Keratinocyte (primary cell): Measurements from ENCODE around the gene OR2J3. TPM values are rescaled to one million over a fixed set of nuclear protein-coding genes. Genes with fewer than 3 reads are reported as not detected.

Experiments used
- DNase-seq: peaks from one replicate; pipeline ENCODE4 v3.0.0-alpha.2; 2011; ENCODE audit warnings: low read depth, missing footprints, low spot score
- FAIRE-seq: peaks from 2 replicates; lab custom pipeline; 2011; peaks lifted over from hg19 to GRCh38; lab: Jason Lieb, UNC
- H2AFZ ChIP-seq: 2 replicates; pipeline ENCODE4 v1.6.0; 2012; ENCODE audit warnings: low read length, control low read depth, inconsistent platforms; ENCODE audit not compliant: control insufficient read depth
- H3K27ac ChIP-seq: 2 replicates; pipeline ENCODE4 v1.5.1; 2011; ENCODE audit warnings: low read length; ENCODE audit not compliant: control insufficient read depth, insufficient read depth
- H3K27me3 ChIP-seq: 3 replicates; pipeline ENCODE4 v1.6.0; 2011; ENCODE audit warnings: low read length; ENCODE audit not compliant: control insufficient read depth, insufficient read depth; ENCODE audit errors: extremely low read depth
- H3K36me3 ChIP-seq, 2 experiments: 2 replicates in 1 of 2; 3 replicates in 1 of 2; pipeline ENCODE4 v1.5.1; 2011; ENCODE audit warnings: low read length in 2 of 2, mild to moderate bottlenecking in 1 of 2; ENCODE audit not compliant: control insufficient read depth in 2 of 2, insufficient read depth in 2 of 2; ENCODE audit errors: extremely low read depth in 1 of 2
- H3K4me1 ChIP-seq: 3 replicates; pipeline ENCODE4 v1.5.1; 2011; ENCODE audit warnings: low read length; ENCODE audit not compliant: control insufficient read depth, insufficient read depth; ENCODE audit errors: extremely low read depth
- H3K4me2 ChIP-seq: 3 replicates; pipeline ENCODE4 v1.6.0; 2011; ENCODE audit warnings: low read depth, low read length; ENCODE audit not compliant: control insufficient read depth, insufficient read depth; ENCODE audit errors: extremely low read depth
- H3K4me3 ChIP-seq, 3 experiments: fragments of 200-600 bp in 1 of 3; sonication (generic) in 1 of 3; 2 replicates in 2 of 3; 3 replicates in 1 of 3; pipeline ENCODE4 v1.5.1; 2011 to 2016; ENCODE audit warnings: low read length in 3 of 3, mild to moderate bottlenecking in 3 of 3, control low read depth in 2 of 3, inconsistent platforms in 1 of 3, low read depth in 1 of 3, mixed read lengths in 1 of 3, mixed run types in 1 of 3, moderate library complexity in 1 of 3; ENCODE audit not compliant: control insufficient read depth in 2 of 3, insufficient read depth in 2 of 3; ENCODE audit errors: extremely low read depth in 1 of 3
- H3K79me2 ChIP-seq: 2 replicates; pipeline ENCODE4 v1.6.0; 2012; ENCODE audit warnings: low read length; ENCODE audit not compliant: control insufficient read depth, insufficient read depth
- H3K9ac ChIP-seq: 3 replicates; pipeline ENCODE4 v1.6.0; 2011; ENCODE audit warnings: low read length; ENCODE audit not compliant: control insufficient read depth, insufficient read depth; ENCODE audit errors: extremely low read depth
- H3K9me1 ChIP-seq: 3 replicates; pipeline ENCODE4 v1.6.0; 2011; ENCODE audit warnings: low read length; ENCODE audit not compliant: control insufficient read depth, insufficient read depth; ENCODE audit errors: extremely low read depth
- H3K9me3 ChIP-seq: 2 replicates; pipeline ENCODE4 v1.5.1; 2012; ENCODE audit warnings: low read depth, low read length; ENCODE audit not compliant: control insufficient read depth
- H4K20me1 ChIP-seq: 3 replicates; pipeline ENCODE4 v1.6.0; 2011; ENCODE audit warnings: low read length; ENCODE audit not compliant: control insufficient read depth, insufficient read depth; ENCODE audit errors: extremely low read depth
- CTCF ChIP-seq, 3 experiments: IDR thresholded peaks in 1 of 3; conservative IDR thresholded peaks in 1 of 3; optimal IDR thresholded peaks in 1 of 3; 2 replicates in 2 of 3; 3 replicates in 1 of 3; pipeline versions ENCODE3 to v1.5.1; 2011; ENCODE audit warnings: low read length in 3 of 3, mild to moderate bottlenecking in 3 of 3, moderate library complexity in 2 of 3, control low read depth in 1 of 3, inconsistent platforms in 1 of 3; ENCODE audit not compliant: insufficient read depth in 2 of 3; ENCODE audit errors: extremely low read depth in 1 of 3
- EZH2 ChIP-seq: IDR thresholded peaks from one replicate; pipeline ENCODE4 v1.6.1; 2012; ENCODE audit warnings: inconsistent platforms, mild to moderate bottlenecking, low read length, moderate library complexity
- dilution Hi-C: fragments of 300-500 bp; cut with MboI; formaldehyde crosslinking; loops from one replicate; pipeline ENCODE4 v1.7.0; 2020; ENCODE audit warnings: low sequenced_read_pairs; ENCODE audit not compliant: extremely low pct_ligation_motif_present
- polyA plus RNA-seq, 5 experiments: library from polyadenylated mRNA; depleted of rRNA in 3 of 5; stranded (reverse) in 3 of 5; stranded (forward) in 1 of 5; unstranded in 1 of 5; fragments of >200 nt; gene quantifications; 1 replicate in 1 of 5; 2 replicates in 3 of 5; 3 replicates in 1 of 5; pipeline versions ENCODE4 v1.2.1 to v1.2.3, GENCODE V29; 2011 to 2012; ENCODE audit warnings: missing spikeins in 2 of 5, low read depth in 1 of 5, low replicate concordance in 1 of 5

The OR2J3 gene
- polyA plus RNA-seq, 1 donor (not counting 4 experiments of a cell fraction or from before 2014, with no cell fraction given) = not detected

GRCh38 chr6:29141606-29142005 is 33.7 kb downstream of the OR2J3 start:
- Histone ChIP-seq H3K9me1 (no peaks in the 10 kb centered on the region), H3K9me3 (no peaks in the 10 kb centered on the region), H3K4me3 (no peak overlapping the region), H3K4me1 (no peaks in the 10 kb centered on the region), H3K27ac (no peak overlapping the region), H4K20me1 (no peaks in the 10 kb centered on the region), H3K4me2 (no peak overlapping the region), H3K36me3 (no peaks in the 10 kb centered on the region), H3K9ac (no peak overlapping the region), H2AFZ (no peak overlapping the region), H3K79me2 (no peaks in the 10 kb centered on the region), H3K27me3 (no peaks in the 10 kb centered on the region)
- dilution Hi-C loops = no loop called here
- no peak for FAIRE-seq
- DNase-seq = no peak
- TF ChIP-seq EZH2 = no peak
- no peak for TF ChIP-seq CTCF (optimal IDR thresholded peaks at IDR 0.05 in 1 of 3, IDR thresholded peaks at IDR 0.05 in 1 of 3, conservative IDR thresholded peaks at IDR 0.05 in 1 of 3; ENCODE audit: extremely low read depth in 1 of 3, insufficient read depth in 2 of 3, low read length in 3 of 3)

GRCh38 chr6:29142309-29142708 is 34.5 kb downstream of the OR2J3 start:
- dilution Hi-C loops = no loop called here
- no peaks in the 10 kb centered on the region for H3K9me3 ChIP-seq

More at GRCh38 chr6:29142309-29142708, 34.5 kb downstream of the OR2J3 start:
- no peak overlapping the region for H3K9ac ChIP-seq
- no peak overlapping the region for H3K4me3 ChIP-seq
- H3K4me2 ChIP-seq = no peak overlapping the region
- no peaks in the 10 kb centered on the region for H3K79me2 ChIP-seq
- no peak overlapping the region for H3K27ac ChIP-seq
- no peak for TF ChIP-seq CTCF (optimal IDR thresholded peaks at IDR 0.05 in 1 of 3, IDR thresholded peaks at IDR 0.05 in 1 of 3, conservative IDR thresholded peaks at IDR 0.05 in 1 of 3; ENCODE audit: extremely low read depth in 1 of 3, insufficient read depth in 2 of 3, low read length in 3 of 3)
- H3K4me1 ChIP-seq = no peaks in the 10 kb centered on the region
- H4K20me1 ChIP-seq = no peaks in the 10 kb centered on the region
- DNase-seq (no peak), FAIRE-seq (no peak)
- H3K36me3 ChIP-seq = no peaks in the 10 kb centered on the region
- H3K9me1 ChIP-seq = no peaks in the 10 kb centered on the region
- H3K27me3 ChIP-seq = no peaks in the 10 kb centered on the region
- H2AFZ ChIP-seq = no peak overlapping the region
